ENCODE results near the gene SURF6.
A peak's percentile ranks its signal among the peaks of the same experiment; 100 is the strongest.

SURF6 gene

GRCh38 chr9:133347515-133347984, 11.6 kb upstream of the SURF6 start:
- no peak for TF ChIP-seq CTCF (IDR thresholded peaks at IDR 0.05; ENCODE audit: insufficient read depth, low read length)
- no peak for TF ChIP-seq POLR2AphosphoS5 (IDR thresholded peaks at IDR 0.05; ENCODE audit: low read depth)
- TF ChIP-seq GABPA (IDR thresholded peaks at IDR 0.05; ENCODE audit: low read depth), result no peak
- TF ChIP-seq SPI1 (IDR thresholded peaks at IDR 0.05; ENCODE audit: borderline replicate concordance, low read depth), result no peak
- TF ChIP-seq REST (IDR thresholded peaks at IDR 0.05; ENCODE audit: insufficient replicate concordance, low read depth), result no peak
- H3K27ac ChIP-seq (replicated peaks), result peak overlapping the region; percentile 96
- no peak for DNase-seq (ENCODE audit: low read depth in 1 of 2, low spot score in 1 of 2)

GRCh38 chr9:133346021-133346785, 10.2 kb upstream of the SURF6 start:
- H3K27ac ChIP-seq (replicated peaks), result no peak overlapping the region
- no peaks in the 10 kb centered on the region for H3K27me3 ChIP-seq (ENCODE audit: insufficient read depth, poor library complexity, severe bottlenecking)
- TF ChIP-seq CTCF (IDR thresholded peaks at IDR 0.05; ENCODE audit: insufficient read depth, low read length) (no peak), GABPA (IDR thresholded peaks at IDR 0.05; ENCODE audit: low read depth) (no peak), POLR2AphosphoS5 (IDR thresholded peaks at IDR 0.05; ENCODE audit: low read depth) (no peak), REST (IDR thresholded peaks at IDR 0.05; ENCODE audit: insufficient replicate concordance, low read depth) (no peak), SPI1 (IDR thresholded peaks at IDR 0.05; ENCODE audit: borderline replicate concordance, low read depth) (no peak)
- DNase-seq (ENCODE audit: low read depth in 1 of 2, low spot score in 1 of 2), result no peak
- H3K4me3 ChIP-seq (replicated peaks; ENCODE audit: insufficient read depth, low read length), result peak overlapping the region; percentile 81

More at GRCh38 chr9:133347515-133347984, 11.6 kb upstream of the SURF6 start:
- Histone ChIP-seq H3K27me3 (ENCODE audit: insufficient read depth, poor library complexity, severe bottlenecking) (no peaks in the 10 kb centered on the region), H3K4me3 (replicated peaks; ENCODE audit: insufficient read depth, low read length) (peak overlapping the region; percentile 81)

- H3K27ac ChIP-seq (replicated peaks), result no peak overlapping the region
- DNase-seq (ENCODE audit: low read depth in 1 of 2, low spot score in 1 of 2), result no peak
- no peak for TF ChIP-seq REST (IDR thresholded peaks at IDR 0.05; ENCODE audit: insufficient replicate concordance, low read depth)
- no peak for TF ChIP-seq CTCF (IDR thresholded peaks at IDR 0.05; ENCODE audit: insufficient read depth, low read length)
- TF ChIP-seq POLR2AphosphoS5 (IDR thresholded peaks at IDR 0.05; ENCODE audit: low read depth), result no peak
- no peak for TF ChIP-seq SPI1 (IDR thresholded peaks at IDR 0.05; ENCODE audit: borderline replicate concordance, low read depth)
- no peak for TF ChIP-seq GABPA (IDR thresholded peaks at IDR 0.05; ENCODE audit: low read depth)
- H3K4me3 ChIP-seq (replicated peaks; ENCODE audit: insufficient read depth, low read length), result no peak overlapping the region
- H3K27me3 ChIP-seq (ENCODE audit: insufficient read depth, poor library complexity, severe bottlenecking), result no peaks in the 10 kb centered on the region
These were observed 9.6 kb upstream of the SURF6 start for GRCh38 chr9:133345596-133345995.

Data from HL-60 (cell line).